Endodermal cell (in vitro differentiated cells): Measurements from ENCODE around the gene FGF14. TPM values are rescaled to one million over a fixed set of nuclear protein-coding genes. Genes with fewer than 3 reads are reported as not detected.

ENCODE experiments used
- DNase-seq: peaks from one replicate; pipeline ENCODE4 v3.0.0-alpha.2; 2017
- H3K27ac ChIP-seq: 2 replicates; pipeline ENCODE4 v1.5.1; 2013; ENCODE audit warnings: mild to moderate bottlenecking, low read depth, low read length, moderate library complexity
- H3K27me3 ChIP-seq: 2 replicates; pipeline ENCODE4 v1.6.1; 2013; ENCODE audit warnings: mild to moderate bottlenecking, low read length, moderate library complexity; ENCODE audit not compliant: insufficient read depth, control insufficient read depth, poor library complexity, severe bottlenecking
- H3K36me3 ChIP-seq: 2 replicates; pipeline ENCODE4 v1.7.0; 2013; ENCODE audit warnings: mild to moderate bottlenecking, low read length, moderate library complexity; ENCODE audit not compliant: control insufficient read depth, insufficient read depth
- H3K4me1 ChIP-seq: one replicate; pipeline ENCODE4 v1.7.0; 2013; ENCODE audit warnings: low read length; ENCODE audit not compliant: control insufficient read depth, insufficient read depth
- H3K4me3 ChIP-seq: 2 replicates; pipeline ENCODE4 v1.5.1; 2013; ENCODE audit warnings: mild to moderate bottlenecking, low read length, moderate library complexity
- H3K9ac ChIP-seq: 2 replicates; pipeline ENCODE4 v1.6.1; 2013; ENCODE audit warnings: mild to moderate bottlenecking, low read length, moderate library complexity; ENCODE audit not compliant: poor library complexity, severe bottlenecking; ENCODE audit errors: extremely low read depth
- H3K9me3 ChIP-seq: 2 replicates; pipeline ENCODE4 v1.6.1; 2013; ENCODE audit warnings: mild to moderate bottlenecking, low read length, moderate library complexity; ENCODE audit not compliant: control insufficient read depth
- H3K27ac Mint-ChIP-seq: 2 replicates; pipeline ENCODE4 v1.8.0; 2020; ENCODE audit warnings: mixed read lengths
- H3K27me3 Mint-ChIP-seq: 2 replicates; pipeline ENCODE4 v1.8.0; 2021; ENCODE audit warnings: mild to moderate bottlenecking, mixed read lengths; ENCODE audit not compliant: insufficient read depth
- H3K36me3 Mint-ChIP-seq: 2 replicates; pipeline ENCODE4 v1.8.0; 2020; ENCODE audit warnings: low read depth, mixed read lengths
- H3K4me1 Mint-ChIP-seq: 2 replicates; pipeline ENCODE4 v1.8.0; 2020; ENCODE audit warnings: mixed read lengths
- H3K4me3 Mint-ChIP-seq: 2 replicates; pipeline ENCODE4 v1.8.0; 2020; ENCODE audit warnings: mild to moderate bottlenecking, moderate library complexity, mixed read lengths
- H3K9me3 Mint-ChIP-seq: 2 replicates; pipeline ENCODE4 v1.8.0; 2020; ENCODE audit warnings: mild to moderate bottlenecking, mixed read lengths
- CTCF ChIP-seq: fragments of 200-600 bp; sonication (generic); conservative IDR thresholded peaks from 2 replicates; pipeline ENCODE4 v1.5.0; 2021; ENCODE audit warnings: antibody characterized with exemption, mild to moderate bottlenecking
- WGBS, 2 experiments: methylation state at CpG; one replicate each; pipeline versions ENCODE4 v1.1.5 to v1.1.7; 2013; ENCODE audit warnings: missing lambda C conversion rate in 2 of 2, mixed read lengths in 1 of 2; ENCODE audit not compliant: insufficient coverage in 1 of 2, insufficient read length in 1 of 2; 5-methylcytosine and 5-hydroxymethylcytosine counted together
- total RNA-seq, 2 donors: library from RNA; stranded (reverse); fragmentation: NEBNext Ultra II Directional in 1 of 2; extraction: Animal tissue kit (Norgen Biotek cat#: 25700) in 1 of 2; gene quantifications; 2 replicates in 1 of 2; 3 replicates in 1 of 2; pipeline ENCODE4 v1.2.1, GENCODE V29; 2021

FGF14 gene
- total RNA-seq, 2 donors from 2014 or later: 0.15 to 0.26 TPM

- 89 to 100% methylated on average over 1 of the region's 1 CpG for WGBS, 2 experiments
- Histone ChIP-seq H3K36me3 (no peaks in the 10 kb centered on the region), H3K9me3 (peaks cover 10% of the 10 kb centered on the region), H3K27me3 (no peaks in the 10 kb centered on the region), H3K9ac (no peak overlapping the region), H3K4me1 (no peaks in the 10 kb centered on the region), H3K4me3 (no peak overlapping the region), H3K27ac (no peak overlapping the region)
- Mint-ChIP-seq H3K36me3 (no peaks in the 10 kb centered on the region), H3K4me1 (peaks cover 6% of the 10 kb centered on the region), H3K4me3 (no peak overlapping the region), H3K27me3 (no peaks in the 10 kb centered on the region), H3K27ac (no peak overlapping the region), H3K9me3 (no peaks in the 10 kb centered on the region)
- no peak for TF ChIP-seq CTCF
- DNase-seq: no peak
Measured at GRCh38 chr13:101811881-101812280, 590.0 kb downstream of the FGF14 start.

GRCh38 chr13:101811284-101811839 lies 590.5 kb downstream of the FGF14 start:
- H3K9me3 ChIP-seq: peaks cover 10% of the 10 kb centered on the region
- TF ChIP-seq CTCF: no peak
- 95% methylated on average over 1 of the region's 1 CpG; no CpG with 5 or more reads in 1 of the 2 experiments for WGBS, 2 experiments
- no peaks in the 10 kb centered on the region for H3K27me3 ChIP-seq
- Mint-ChIP-seq H3K4me1 (peaks cover 6% of the 10 kb centered on the region), H3K27ac (no peak overlapping the region), H3K4me3 (no peak overlapping the region), H3K9me3 (no peaks in the 10 kb centered on the region), H3K36me3 (no peaks in the 10 kb centered on the region), H3K27me3 (no peaks in the 10 kb centered on the region)
- H3K27ac ChIP-seq: no peak overlapping the region
- no peaks in the 10 kb centered on the region for H3K4me1 ChIP-seq
- no peak overlapping the region for H3K9ac ChIP-seq
- H3K36me3 ChIP-seq: no peaks in the 10 kb centered on the region
- H3K4me3 ChIP-seq: no peak overlapping the region
- no peak for DNase-seq

- Histone ChIP-seq H3K9ac (no peak overlapping the region), H3K27me3 (no peaks in the 10 kb centered on the region), H3K36me3 (no peaks in the 10 kb centered on the region), H3K27ac (no peak overlapping the region), H3K4me3 (no peak overlapping the region), H3K9me3 (no peaks in the 10 kb centered on the region), H3K4me1 (no peaks in the 10 kb centered on the region)
- Mint-ChIP-seq H3K27me3 (no peaks in the 10 kb centered on the region), H3K36me3 (no peaks in the 10 kb centered on the region), H3K27ac (no peak overlapping the region), H3K4me3 (no peak overlapping the region), H3K4me1 (peaks cover 8% of the 10 kb centered on the region), H3K9me3 (no peaks in the 10 kb centered on the region)
- WGBS, 2 experiments: 61 to 74% methylated on average over 3 to 4 of the region's 4 CpGs
- DNase-seq: peak; percentile 60
- no peak for TF ChIP-seq CTCF
Measured at GRCh38 chr13:101799196-101799595, 602.7 kb downstream of the FGF14 start.
